H1 (cell line): ENCODE data around the gene NOS2. TPM values are rescaled to one million over a fixed set of nuclear protein-coding genes. Genes with fewer than 3 reads are reported as not detected.

Experiments used
- CTCF ChIA-PET: fragments of 300-600 bp; sonication (Branson Sonifier 250); formaldehyde crosslinking; loops from one replicate; lab custom pipeline; 2021; ENCODE audit not compliant: partially characterized antibody; lab: Charles Lee
- POLR2A ChIA-PET: fragments of 300-600 bp; sonication (Branson Sonifier 250); formaldehyde crosslinking; loops from one replicate; lab custom pipeline; 2021; ENCODE audit warnings: inconsistent platforms; ENCODE audit not compliant: partially characterized antibody; lab: Charles Lee
- DNase-seq, 2 experiments: peaks; one replicate each; pipeline versions ENCODE4 v3.0.0 to v3.0.0-alpha.2; 2010 to 2022; ENCODE audit warnings: low spot score in 2 of 2, low read depth in 1 of 2, mixed read lengths in 1 of 2
- FAIRE-seq: peaks from 2 replicates; lab custom pipeline; 2011; peaks lifted over from hg19 to GRCh38; lab: Jason Lieb, UNC
- H2AFZ ChIP-seq: 2 replicates; pipeline ENCODE4 v1.8.1; 2012; ENCODE audit warnings: low read length, inconsistent platforms
- H2AK5ac ChIP-seq: 2 replicates; pipeline ENCODE4 v1.6.1; 2013; ENCODE audit warnings: low read depth, low read length
- H2BK120ac ChIP-seq: replicated peaks from 2 replicates; pipeline ENCODE3; 2013; ENCODE audit warnings: low read depth, low read length, inconsistent platforms
- H2BK12ac ChIP-seq: 2 replicates; pipeline ENCODE4 v1.6.1; 2013; ENCODE audit warnings: low read depth, low read length
- H2BK15ac ChIP-seq: 2 replicates; pipeline ENCODE4 v1.6.1; 2013; ENCODE audit warnings: low read length
- H2BK20ac ChIP-seq: 2 replicates; pipeline ENCODE4 v1.6.1; 2013; ENCODE audit warnings: low read length
- H2BK5ac ChIP-seq: 2 replicates; pipeline ENCODE4 v1.6.1; 2013; ENCODE audit warnings: low read depth, low read length
- H3K14ac ChIP-seq: 2 replicates; pipeline ENCODE4 v1.6.1; 2013; ENCODE audit warnings: inconsistent platforms; ENCODE audit not compliant: insufficient read length
- H3K18ac ChIP-seq: 2 replicates; pipeline ENCODE4 v1.6.1; 2013; ENCODE audit warnings: low read length; ENCODE audit errors: extremely low read depth
- H3K23ac ChIP-seq: 2 replicates; pipeline ENCODE4 v1.6.1; 2013; ENCODE audit warnings: inconsistent platforms; ENCODE audit not compliant: insufficient read length
- H3K23me2 ChIP-seq: 2 replicates; pipeline ENCODE4 v1.6.1; 2013; ENCODE audit warnings: low read depth, low read length
- H3K27ac ChIP-seq: 2 replicates; pipeline ENCODE4 v1.6.1; 2011; ENCODE audit warnings: low read depth, low read length, inconsistent platforms
- H3K27me3 ChIP-seq, 4 experiments: replicated peaks in 1 of 4; 1 replicate in 1 of 4; 2 replicates in 3 of 4; pipeline versions ENCODE4 v1.6.1 to v1.8.1; 2011 to 2013; ENCODE audit warnings: low read length in 3 of 4, mild to moderate bottlenecking in 3 of 4, inconsistent platforms in 2 of 4, mixed read lengths in 2 of 4, moderate library complexity in 1 of 4; ENCODE audit not compliant: control insufficient read depth in 3 of 4, insufficient read depth in 3 of 4; ENCODE audit errors: extremely low read depth in 1 of 4
- H3K36me3 ChIP-seq, 4 experiments: 2 replicates each; pipeline versions ENCODE4 v1.6.1 to v1.8.1; 2011 to 2013; ENCODE audit warnings: mild to moderate bottlenecking in 4 of 4, low read length in 3 of 4, moderate library complexity in 2 of 4, control low read depth in 1 of 4, inconsistent platforms in 1 of 4; ENCODE audit not compliant: insufficient read depth in 4 of 4, control insufficient read depth in 2 of 4
- H3K4ac ChIP-seq: replicated peaks from 2 replicates; pipeline ENCODE3; 2013; ENCODE audit warnings: low read length, low read depth, mixed read lengths, inconsistent platforms; ENCODE audit not compliant: insufficient read length
- H3K4me1 ChIP-seq, 4 experiments: replicated peaks in 1 of 4; 1 replicate in 1 of 4; 2 replicates in 3 of 4; pipeline versions ENCODE4 v1.6.1 to v1.8.1; 2011 to 2013; ENCODE audit warnings: low read length in 3 of 4, inconsistent platforms in 2 of 4, mixed read lengths in 1 of 4; ENCODE audit not compliant: insufficient read depth in 4 of 4, control insufficient read depth in 3 of 4
- H3K4me2 ChIP-seq, 2 experiments: 2 replicates each; pipeline versions ENCODE4 v1.6.1 to v1.8.1; 2011 to 2013; ENCODE audit warnings: low read depth in 2 of 2, low read length in 2 of 2, control low read depth in 1 of 2, inconsistent platforms in 1 of 2, mild to moderate bottlenecking in 1 of 2; ENCODE audit not compliant: insufficient read depth in 1 of 2
- H3K4me3 ChIP-seq, 4 experiments: fragments of 200-600, 300-600 bp in 1 of 4; sonication (generic), shearing (Covaris generic), sonication (Bioruptor Twin) in 1 of 4; 2 replicates each; pipeline versions ENCODE4 v1.5.1 to v1.8.1; 2011 to 2016; ENCODE audit warnings: low read length in 4 of 4, low read depth in 3 of 4, control low read depth in 2 of 4, inconsistent platforms in 2 of 4, mild to moderate bottlenecking in 2 of 4, mixed read lengths in 1 of 4, moderate library complexity in 1 of 4; ENCODE audit not compliant: insufficient read depth in 2 of 4; ENCODE audit errors: extremely low read depth in 1 of 4
- H3K56ac ChIP-seq: replicated peaks from 2 replicates; pipeline ENCODE3; 2013; ENCODE audit warnings: low read depth, mild to moderate bottlenecking, mixed read lengths, low read length, inconsistent platforms; ENCODE audit not compliant: insufficient read length
- H3K79me1 ChIP-seq: 2 replicates; pipeline ENCODE4 v1.6.1; 2013; ENCODE audit warnings: low read depth, low read length, control low read depth
- H3K79me2 ChIP-seq, 2 experiments: 2 replicates each; pipeline versions ENCODE4 v1.6.1 to v1.8.1; 2012 to 2013; ENCODE audit warnings: low read length in 2 of 2, mild to moderate bottlenecking in 2 of 2, inconsistent platforms in 1 of 2; ENCODE audit not compliant: insufficient read depth in 2 of 2, control insufficient read depth in 1 of 2
- H3K9ac ChIP-seq, 4 experiments: replicated peaks in 1 of 4; 1 replicate in 1 of 4; 2 replicates in 3 of 4; pipeline versions ENCODE4 v1.6.1 to v1.8.1; 2011 to 2013; ENCODE audit warnings: low read depth in 3 of 4, low read length in 3 of 4, control low read depth in 2 of 4, mild to moderate bottlenecking in 2 of 4, moderate library complexity in 2 of 4, inconsistent platforms in 1 of 4; ENCODE audit errors: extremely low read depth in 1 of 4
- H3K9me3 ChIP-seq, 2 experiments: 2 replicates each; pipeline versions ENCODE4 v1.6.1 to v1.8.1; 2012 to 2013; ENCODE audit warnings: mild to moderate bottlenecking in 2 of 2, moderate library complexity in 2 of 2, control low read depth in 1 of 2, inconsistent platforms in 1 of 2, low read depth in 1 of 2, low read length in 1 of 2, mixed read lengths in 1 of 2; ENCODE audit not compliant: insufficient read depth in 2 of 2
- H4K20me1 ChIP-seq, 2 experiments: replicated peaks in 1 of 2; 2 replicates each; pipeline versions ENCODE3 to v1.8.1; 2011 to 2013; ENCODE audit warnings: inconsistent platforms in 2 of 2, low read length in 2 of 2, mild to moderate bottlenecking in 1 of 2; ENCODE audit not compliant: insufficient read depth in 2 of 2, control insufficient read depth in 1 of 2
- H4K5ac ChIP-seq: 2 replicates; pipeline ENCODE4 v1.6.1; 2013; ENCODE audit warnings: low read length, low read depth, mixed read lengths, inconsistent platforms; ENCODE audit not compliant: insufficient read length
- H4K8ac ChIP-seq: 2 replicates; pipeline ENCODE4 v1.8.0; 2013; ENCODE audit warnings: mild to moderate bottlenecking, moderate library complexity, low read length, inconsistent platforms; ENCODE audit not compliant: insufficient read depth; ENCODE audit errors: extremely low read depth
- H4K91ac ChIP-seq: replicated peaks from 2 replicates; pipeline ENCODE3; 2013; ENCODE audit warnings: low read length, mixed read lengths, inconsistent platforms; ENCODE audit not compliant: insufficient read length
- ASH2L ChIP-seq: fragments of 200-600, 300-600 bp; sonication (generic); IDR thresholded peaks from one replicate; pipeline ENCODE4 v1.7.1; 2017; ENCODE audit warnings: low read length
- BCL11A ChIP-seq, 2 experiments: IDR thresholded peaks; one replicate each; pipeline ENCODE4 v1.6.1; 2011; ENCODE audit warnings: low read depth in 2 of 2, low read length in 2 of 2, mild to moderate bottlenecking in 2 of 2
- BRCA1 ChIP-seq: IDR thresholded peaks from 2 replicates; pipeline ENCODE4 v1.6.1; 2012; ENCODE audit warnings: low read depth, low read length, improper control_type of control experiment
- CBX5 ChIP-seq: fragments of 300-800, 300-1000 bp; sonication (generic); IDR thresholded peaks from 2 replicates; pipeline ENCODE4 v1.7.1; 2016; ENCODE audit warnings: antibody characterized with exemption, low read length, low read depth
- EGR1 ChIP-seq: IDR thresholded peaks from 2 replicates; pipeline ENCODE4 v1.6.1; 2011; ENCODE audit warnings: low read depth, low read length, borderline replicate concordance
- MAFK ChIP-seq: IDR thresholded peaks from 2 replicates; pipeline ENCODE4 v1.6.1; 2012; ENCODE audit warnings: low read depth, mild to moderate bottlenecking, improper control_type of control experiment, low read length
- SP4 ChIP-seq: IDR thresholded peaks from 2 replicates; pipeline ENCODE4 v1.6.1; 2012; ENCODE audit warnings: low read length, inconsistent platforms
- TCF12 ChIP-seq: IDR thresholded peaks from 2 replicates; pipeline ENCODE4 v1.6.1; 2011; ENCODE audit warnings: low read depth, mild to moderate bottlenecking, low read length
- TEAD4 ChIP-seq: IDR thresholded peaks from 2 replicates; pipeline ENCODE4 v1.6.1; 2012; ENCODE audit warnings: low read depth, low read length, inconsistent platforms, mixed read lengths
- WGBS, 2 experiments: shearing (Covaris generic) in 1 of 2; methylation state at CpG; one replicate each; pipeline versions ENCODE4 v1.1.6 to v1.1.7; 2013 to 2015; ENCODE audit warnings: low lambda C conversion rate in 2 of 2, mixed read lengths in 2 of 2, inconsistent platforms in 1 of 2, low coverage in 1 of 2, missing lambda C conversion rate in 1 of 2; ENCODE audit not compliant: insufficient replicate concordance in 2 of 2, insufficient coverage in 1 of 2, insufficient read length in 1 of 2; ENCODE audit errors: extremely low coverage in 1 of 2, missing lambda C conversion rate in 1 of 2; 5-methylcytosine and 5-hydroxymethylcytosine counted together
- polyA plus RNA-seq, 7 experiments: library from polyadenylated mRNA; depleted of rRNA in 3 of 7; stranded (reverse) in 5 of 7; unstranded in 2 of 7; fragments of >200 nt in 5 of 7; fragments of 200-250 nt in 2 of 7; gene quantifications; 1 replicate in 5 of 7; 2 replicates in 1 of 7; 4 replicates in 1 of 7; pipeline versions ENCODE4 v1.2.1 to v1.2.3, GENCODE V29; 2011 to 2013; ENCODE audit warnings: missing spikeins in 2 of 7, mixed read lengths in 2 of 7
- total RNA-seq: library from RNA; stranded (reverse); fragmentation: NEBNext Ultra II Directional; extraction: Animal tissue kit (Norgen Biotek cat#: 25700); gene quantifications from 2 replicates; pipeline ENCODE4 v1.2.1, GENCODE V29; 2021
- TF ChIP-seq, protein P1 (sequence below): IDR thresholded peaks from 2 replicates; pipeline ENCODE4 v1.6.1; 2012; ENCODE audit warnings: low read length, inconsistent platforms

NOS2 gene
- total and polyA plus RNA-seq, 2 of the 8 experiments (the other 6 are each of a cell fraction or from before 2014, with no cell fraction given): 1.0 to 1.9 TPM

DNA sequence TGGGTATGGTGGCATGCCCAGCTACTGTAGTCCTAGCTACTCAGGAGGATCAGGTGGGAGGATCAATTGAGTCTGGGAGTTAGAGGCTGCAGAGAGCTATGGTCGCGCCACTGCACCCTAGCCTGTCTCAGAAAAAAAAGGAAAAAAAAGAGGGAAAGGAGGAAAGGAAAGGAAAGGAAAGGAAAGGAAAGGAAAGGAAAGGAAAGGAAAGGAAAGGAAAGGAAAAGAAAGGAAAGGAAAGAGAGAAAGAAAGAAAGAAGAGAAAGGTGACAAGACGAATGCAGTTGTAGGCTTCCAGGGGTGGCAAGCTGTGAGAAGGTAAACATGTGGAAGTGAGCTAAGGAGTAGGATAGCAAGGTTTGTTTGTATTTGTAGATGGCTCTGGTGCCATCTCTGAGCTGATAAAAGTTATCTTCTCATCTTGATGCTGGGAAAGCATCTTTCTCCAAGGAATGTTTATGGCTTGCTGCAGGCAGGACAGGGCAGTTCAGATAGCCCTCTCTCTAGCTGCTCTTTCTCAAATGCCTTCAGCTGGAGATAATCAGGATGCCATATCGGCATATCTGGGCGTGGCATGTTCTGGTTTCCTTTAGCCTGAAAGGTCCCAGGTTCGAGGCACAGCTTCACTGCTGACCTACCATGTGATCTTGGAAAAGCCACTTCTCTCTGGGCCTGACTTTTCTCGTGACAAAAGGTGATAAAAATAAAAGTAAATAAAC is 2.8 kb upstream of the NOS2 start:
- no peak for DNase-seq
- no peaks in the 10 kb centered on the region for H3K23me2 ChIP-seq
- TF ChIP-seq CBX5: no peak
- TF ChIP-seq BCL11A (IDR thresholded peaks at IDR 0.05; ENCODE audit: low read depth in 2 of 2, low read length in 2 of 2): no peak
- no peak for TF ChIP-seq SP4
- no peak for TF ChIP-seq ASH2L
- TF ChIP-seq TEAD4: no peak
- TF ChIP-seq EGR1: no peak
- TF ChIP-seq TCF12: no peak
- TF ChIP-seq, protein P1, sequence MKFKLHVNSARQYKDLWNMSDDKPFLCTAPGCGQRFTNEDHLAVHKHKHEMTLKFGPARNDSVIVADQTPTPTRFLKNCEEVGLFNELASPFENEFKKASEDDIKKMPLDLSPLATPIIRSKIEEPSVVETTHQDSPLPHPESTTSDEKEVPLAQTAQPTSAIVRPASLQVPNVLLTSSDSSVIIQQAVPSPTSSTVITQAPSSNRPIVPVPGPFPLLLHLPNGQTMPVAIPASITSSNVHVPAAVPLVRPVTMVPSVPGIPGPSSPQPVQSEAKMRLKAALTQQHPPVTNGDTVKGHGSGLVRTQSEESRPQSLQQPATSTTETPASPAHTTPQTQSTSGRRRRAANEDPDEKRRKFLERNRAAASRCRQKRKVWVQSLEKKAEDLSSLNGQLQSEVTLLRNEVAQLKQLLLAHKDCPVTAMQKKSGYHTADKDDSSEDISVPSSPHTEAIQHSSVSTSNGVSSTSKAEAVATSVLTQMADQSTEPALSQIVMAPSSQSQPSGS: no peak
- TF ChIP-seq MAFK: no peak
- TF ChIP-seq BRCA1: no peak
- TF ChIP-seq, all 59 proteins: peak for 0
- no peak overlapping the region for H2BK15ac ChIP-seq
- no peak overlapping the region for H3K18ac ChIP-seq
- H3K4me2 ChIP-seq: no peak overlapping the region
- no peaks in the 10 kb centered on the region for H4K20me1 ChIP-seq
- H2BK120ac ChIP-seq: no peak overlapping the region
- POLR2A ChIA-PET: no interaction called here
- H3K4me3 ChIP-seq: no peak overlapping the region
- H4K91ac ChIP-seq: no peak overlapping the region
- H3K4ac ChIP-seq: no peak overlapping the region
- H3K27me3 ChIP-seq: no peaks in the 10 kb centered on the region
- no peaks in the 10 kb centered on the region for H3K9me3 ChIP-seq
- H2BK20ac ChIP-seq: no peak overlapping the region
- FAIRE-seq: no peak
- no peaks in the 10 kb centered on the region for H3K79me1 ChIP-seq
- 91% methylated on average over 7 of the region's 7 CpGs; no CpG with 5 or more reads in 1 of the 2 experiments for WGBS, 2 experiments
- H2AK5ac ChIP-seq: no peak overlapping the region
- no peak overlapping the region for H2BK12ac ChIP-seq
- H3K4me1 ChIP-seq: peaks cover 0 to 8% (median 3%) of the 10 kb centered on the region in 4 experiments; a peak in 6 of 7 replicates
- H3K14ac ChIP-seq: no peak overlapping the region
- no peak overlapping the region for H3K56ac ChIP-seq
- no peaks in the 10 kb centered on the region for H3K36me3 ChIP-seq
- CTCF ChIA-PET: interaction anchor here (0.6 to 9.8 kb wide), 12 partner anchors 8 to 354 kb away, joined by 3 to 109 read pairs (median 6); no protein-coding TSS in a partner anchor
- no peak overlapping the region for H3K27ac ChIP-seq
- H2AFZ ChIP-seq: no peak overlapping the region
- no peak overlapping the region for H3K9ac ChIP-seq
- no peak overlapping the region for H4K8ac ChIP-seq
- H3K79me2 ChIP-seq: no peaks in the 10 kb centered on the region
- H2BK5ac ChIP-seq: no peak overlapping the region
- H3K23ac ChIP-seq: no peak overlapping the region
- H4K5ac ChIP-seq: no peak overlapping the region
